Amniotic stem cell (primary cell): ENCODE measurements around the gene KRT33B.
"Not testable (repeated sequence)": the region's sequence is repeated elsewhere in the genome, so short reads cannot be mapped to it uniquely, and the experiment has no call there.

Experiments used
- DNase-seq: peaks from one replicate; lab custom pipeline; 2025; lab: John Stamatoyannopoulos, UW

The KRT33B gene

DNA sequence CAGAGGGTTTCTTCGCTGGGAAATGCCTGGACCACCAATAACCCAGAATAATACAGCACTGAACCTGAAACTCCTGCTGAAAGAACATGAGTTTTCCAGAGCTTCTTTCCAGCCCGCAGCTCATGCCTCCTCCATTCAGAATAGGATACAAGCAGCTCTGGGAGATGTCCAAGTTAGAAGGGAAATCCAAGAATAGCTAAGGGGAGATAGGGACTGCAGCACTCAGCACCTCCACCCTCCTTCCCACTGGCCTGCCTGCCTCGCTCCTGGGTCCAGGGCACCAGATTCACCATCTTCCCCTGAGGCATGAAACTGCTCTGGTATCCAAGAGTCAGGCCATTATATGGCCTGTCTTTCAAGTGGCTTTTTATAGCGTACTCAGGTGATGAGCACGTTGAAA lies 23.7 kb upstream of the KRT33B start:
- DNase-seq, result no peak

DNA sequence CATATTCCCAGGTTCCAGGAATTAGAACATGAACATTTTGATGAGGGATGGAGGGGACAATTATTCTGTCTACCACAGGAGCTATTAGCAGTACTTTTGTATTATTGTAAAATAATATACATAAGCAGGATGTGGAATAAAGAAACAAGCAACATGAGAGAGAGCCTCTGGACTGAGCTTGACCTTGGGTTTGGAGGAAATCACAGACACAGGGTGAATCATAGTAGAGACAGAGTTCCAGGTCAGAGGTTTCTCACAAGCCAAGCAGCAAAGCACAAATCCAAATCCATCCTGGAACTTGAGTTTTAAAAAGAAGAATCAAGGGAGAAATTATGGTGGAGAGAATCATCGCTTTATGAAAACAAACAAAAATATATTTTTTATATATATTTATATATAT lies 22.7 kb upstream of the KRT33B start:
- no peak for DNase-seq

DNA sequence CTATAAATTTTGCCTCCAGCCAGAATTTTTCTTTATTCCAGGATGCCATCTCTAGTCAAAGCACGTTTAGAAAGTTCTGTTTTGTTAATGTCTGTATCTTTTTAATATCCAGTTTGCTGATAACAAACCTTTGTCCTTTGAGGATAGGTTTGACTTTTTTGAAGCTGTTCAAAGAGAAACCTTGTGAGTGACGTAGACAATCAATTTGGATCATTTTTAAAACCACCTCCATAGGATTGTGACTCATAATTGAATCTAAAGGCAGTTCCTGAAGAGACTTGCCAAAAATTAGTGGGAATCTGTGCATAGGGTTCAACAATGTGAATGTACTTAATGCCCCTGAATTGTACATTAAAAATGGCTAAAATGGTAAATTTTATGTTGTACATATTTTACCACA lies 21.9 kb upstream of the KRT33B start:
- no peak for DNase-seq

DNA sequence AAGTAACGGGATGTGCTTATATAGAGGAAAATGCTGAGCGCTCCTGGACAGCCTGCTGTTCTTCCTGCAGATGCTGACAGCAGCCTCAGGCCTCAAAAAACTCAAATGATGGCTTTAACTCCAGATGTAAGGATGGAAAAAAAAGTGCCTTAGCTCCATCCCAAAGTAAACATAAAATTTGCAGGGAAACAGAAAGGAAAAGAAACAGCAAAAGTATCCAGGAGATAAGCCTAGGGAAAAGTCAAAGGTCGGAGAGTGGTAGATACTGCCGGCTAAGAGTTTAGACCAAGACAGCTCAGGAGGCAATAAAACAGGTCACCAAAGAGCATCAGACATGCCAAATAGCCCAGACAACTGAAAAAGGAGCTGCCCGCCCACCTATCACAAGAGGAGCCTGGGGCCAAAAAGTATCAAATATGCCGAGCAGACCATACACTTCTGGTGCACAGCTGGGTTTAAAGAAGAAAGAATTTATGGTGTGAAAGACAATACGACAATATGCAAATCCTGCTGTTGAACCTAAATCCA lies 20.9 kb upstream of the KRT33B start:
- no peak for DNase-seq

DNA sequence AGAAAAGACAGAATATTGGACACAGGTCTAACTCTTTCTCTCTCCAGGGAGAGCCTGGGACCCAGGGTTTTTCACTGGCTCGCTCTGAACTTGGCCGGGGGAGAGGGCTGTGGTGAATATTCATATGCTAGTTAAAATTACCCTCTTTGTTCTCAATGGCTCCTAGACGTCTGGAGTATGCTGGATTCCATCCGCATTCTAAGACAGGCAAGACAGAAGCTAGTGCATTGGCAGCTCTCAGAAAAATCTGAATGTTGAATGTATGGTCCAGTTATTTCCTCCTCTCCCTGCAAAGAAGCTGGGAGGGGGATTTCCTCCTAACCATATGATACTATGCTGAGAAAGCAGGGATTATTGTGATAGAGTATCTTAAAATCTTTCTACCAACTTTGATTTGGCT lies 18.1 kb upstream of the KRT33B start:
- no peak for DNase-seq

DNA sequence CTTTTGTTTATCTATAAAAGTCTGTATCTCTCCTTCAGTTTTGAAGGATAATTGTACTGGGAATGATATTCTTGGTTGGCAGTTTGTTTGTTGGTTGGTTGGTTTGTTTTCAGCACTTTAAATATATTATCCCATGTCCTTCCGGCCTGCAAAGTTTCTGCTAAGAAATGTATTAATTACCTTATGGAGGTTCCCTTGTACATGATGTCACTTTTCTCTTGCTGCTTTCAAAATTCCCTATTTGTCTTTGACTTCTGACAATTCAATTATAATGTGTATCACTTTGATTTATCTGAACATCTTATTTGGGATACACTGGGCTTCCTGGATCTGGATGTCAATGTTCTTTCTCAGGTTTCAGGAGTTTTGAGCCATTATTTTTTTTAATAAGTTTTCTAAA lies 16.6 kb upstream of the KRT33B start:
- no peak for DNase-seq

DNA sequence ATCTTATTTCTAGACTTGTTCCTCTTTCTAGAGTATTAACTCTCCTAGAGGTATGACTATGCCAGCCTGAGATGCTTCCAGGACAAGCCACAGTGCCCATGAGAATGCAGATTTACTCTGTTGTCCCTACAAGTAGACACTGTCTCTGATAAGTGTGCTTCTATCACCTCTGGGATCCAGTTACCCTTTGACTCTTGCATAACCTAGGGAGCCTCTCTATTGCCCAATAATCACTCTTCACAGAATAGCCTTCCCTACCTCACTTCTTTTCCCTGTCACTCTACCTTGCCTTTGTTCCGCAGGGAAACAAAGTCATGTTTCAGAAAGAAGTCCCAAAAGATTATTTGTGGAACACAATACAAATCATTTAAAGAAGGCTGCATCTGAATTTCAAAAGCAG lies 14.1 kb upstream of the KRT33B start:
- no peak for DNase-seq

DNA sequence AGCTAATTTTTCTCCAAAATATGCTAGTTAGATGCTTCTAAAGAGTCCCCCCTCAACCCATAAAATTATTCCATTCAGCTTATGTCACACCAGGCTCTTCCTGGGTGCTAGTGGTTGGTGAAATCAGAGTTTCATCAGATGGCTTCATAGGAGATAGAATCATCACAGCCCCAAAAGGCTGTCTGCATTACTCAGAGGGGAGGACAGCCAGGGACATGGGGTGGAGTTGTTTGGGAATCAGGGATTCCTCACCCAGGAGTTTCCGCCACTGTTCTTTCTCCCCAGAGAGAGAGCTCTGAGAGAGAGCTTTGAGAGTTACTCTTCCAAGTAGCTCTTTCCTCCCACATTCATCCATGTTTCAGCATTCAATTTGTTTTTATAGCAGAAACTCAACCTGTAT lies 12.8 kb upstream of the KRT33B start:
- peak; percentile 61 for DNase-seq

DNA sequence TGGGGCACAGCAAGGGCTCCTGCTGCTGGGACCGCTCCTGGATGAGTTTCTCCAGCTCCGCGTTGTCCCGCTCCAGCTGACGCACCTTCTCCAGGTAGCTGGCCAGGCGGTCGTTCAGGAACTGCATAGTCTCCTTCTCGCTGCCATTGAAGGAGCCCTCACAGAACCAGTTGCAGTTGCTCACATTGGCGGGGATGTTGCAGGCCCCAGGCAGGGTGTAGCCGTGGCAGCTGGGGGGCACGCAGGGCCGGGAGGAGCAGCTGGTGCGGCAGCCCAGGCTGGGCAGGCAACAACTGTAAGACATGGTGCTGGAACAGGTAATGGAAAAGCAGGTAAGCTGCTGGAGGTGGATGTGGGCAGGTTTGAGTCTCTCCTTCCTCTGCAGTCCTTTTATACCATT lies 12.3 kb upstream of the KRT33B start, which contains the start of gene KRT34:
Gene KRT34, minus strand, starts transcription at position 364 of the 400 bp plus-strand sequence. Its CDS starts 60 bp downstream, at position 304.
- DNase-seq, result not testable (repeated sequence)

DNA sequence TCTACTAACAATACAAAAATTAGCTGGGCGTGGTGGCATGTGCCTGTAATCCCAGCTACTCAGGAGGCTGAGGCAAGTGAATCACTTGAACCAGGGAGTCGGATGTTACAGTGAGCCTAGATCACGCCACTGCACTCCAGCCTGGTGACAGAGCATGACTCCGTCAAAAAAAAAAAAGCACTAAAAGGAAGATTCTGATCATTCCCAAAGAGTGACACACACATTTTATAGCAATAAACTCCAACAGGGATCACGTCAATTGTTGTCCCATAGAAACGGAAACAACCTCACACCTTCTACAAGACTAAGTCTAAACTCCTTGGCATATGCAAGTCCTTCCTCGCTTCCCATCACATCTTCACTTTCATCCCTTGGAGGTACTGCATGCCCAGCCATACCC lies 10.5 kb upstream of the KRT33B start:
- peak; percentile 82 for DNase-seq

DNA sequence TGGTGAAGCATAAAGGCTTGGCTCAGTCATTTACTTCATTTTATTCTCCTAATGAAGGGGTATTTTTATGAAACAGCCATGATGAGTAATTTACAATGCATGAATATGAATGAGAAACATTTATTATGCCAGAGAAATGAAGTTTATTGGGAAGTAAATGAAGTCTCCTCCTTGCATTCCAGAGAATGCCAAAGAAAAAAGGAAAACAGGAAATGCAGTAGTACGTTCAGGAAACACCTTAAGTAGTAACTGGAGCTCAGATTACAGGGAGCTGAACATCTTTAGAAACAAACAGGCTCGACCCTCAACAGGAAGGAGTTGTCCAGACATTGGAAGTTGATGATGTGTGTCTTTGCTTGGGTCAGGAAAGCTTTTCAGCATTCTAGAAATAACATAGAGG lies 7.9 kb upstream of the KRT33B start:
- no peak for DNase-seq

DNA sequence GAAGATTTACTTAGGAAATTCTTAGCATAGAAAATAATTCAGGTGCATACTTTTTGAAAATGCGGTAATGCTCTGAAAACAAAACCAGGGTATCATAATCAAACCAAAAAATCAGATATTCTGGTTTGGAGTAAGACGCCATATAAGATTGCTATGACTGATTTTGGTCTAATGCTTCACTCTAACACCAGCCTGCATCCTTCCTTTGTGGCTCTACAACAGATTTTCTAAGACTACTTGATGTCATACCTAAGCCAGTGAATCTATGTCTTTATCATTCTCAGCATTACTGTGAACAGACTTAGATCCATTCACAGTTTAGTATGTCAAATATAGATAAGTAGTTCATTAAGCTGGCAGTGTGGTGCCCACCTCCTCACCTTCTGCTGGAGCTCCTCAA lies 590 bp downstream of the KRT33B start:
- DNase-seq, result no peak

DNA sequence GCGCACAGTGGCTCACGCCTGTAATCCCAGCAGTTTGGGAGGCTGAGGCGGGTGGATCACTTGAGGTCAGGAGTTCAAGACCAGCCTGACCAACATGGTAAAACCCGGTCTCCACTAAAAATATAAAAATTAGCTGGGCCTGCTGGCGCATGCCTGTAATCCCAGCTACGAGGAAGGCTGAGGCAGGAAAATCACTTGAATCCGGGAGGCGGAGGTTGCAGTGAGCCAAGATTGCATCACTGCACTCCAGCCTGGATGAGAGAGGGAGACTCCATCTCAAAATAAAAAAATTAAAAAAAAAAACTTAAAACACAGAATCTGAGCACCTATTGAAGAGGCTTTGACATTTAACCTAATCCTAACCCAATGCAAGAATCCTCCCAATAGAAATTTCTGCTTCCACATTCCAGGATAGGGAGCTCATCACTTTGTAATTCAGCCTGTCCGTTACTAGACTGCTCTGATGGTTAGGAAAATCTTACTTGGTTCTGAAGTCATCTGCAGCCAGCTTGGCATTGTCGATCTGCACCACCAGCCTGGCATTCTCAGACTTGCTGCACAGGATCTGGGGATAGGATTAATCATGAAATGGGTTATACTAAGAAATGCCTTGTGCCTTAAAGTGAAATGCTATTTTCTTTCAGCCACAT lies 2.1 kb downstream of the KRT33B start:
- DNase-seq, result peak; percentile 56

DNA sequence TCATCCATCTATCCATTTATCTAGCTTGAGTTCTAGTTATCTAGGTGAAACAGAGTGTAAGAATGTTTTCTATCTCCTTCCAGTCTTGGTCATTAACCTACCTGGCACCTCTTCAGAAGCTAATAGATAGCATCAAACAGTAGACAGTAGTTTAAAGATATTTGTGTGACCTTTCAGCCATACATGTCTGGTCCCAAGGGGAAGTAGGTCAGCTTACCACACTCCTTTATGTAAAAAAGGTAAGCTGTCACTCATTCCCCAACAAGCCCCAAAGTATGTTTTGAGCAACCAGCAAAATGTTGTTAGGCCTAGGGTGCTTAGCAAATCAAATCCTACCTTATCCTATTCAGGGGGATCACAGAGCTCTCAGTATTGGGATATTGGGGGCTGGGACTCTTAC lies 3.5 kb downstream of the KRT33B start:
- DNase-seq, result no peak

DNA sequence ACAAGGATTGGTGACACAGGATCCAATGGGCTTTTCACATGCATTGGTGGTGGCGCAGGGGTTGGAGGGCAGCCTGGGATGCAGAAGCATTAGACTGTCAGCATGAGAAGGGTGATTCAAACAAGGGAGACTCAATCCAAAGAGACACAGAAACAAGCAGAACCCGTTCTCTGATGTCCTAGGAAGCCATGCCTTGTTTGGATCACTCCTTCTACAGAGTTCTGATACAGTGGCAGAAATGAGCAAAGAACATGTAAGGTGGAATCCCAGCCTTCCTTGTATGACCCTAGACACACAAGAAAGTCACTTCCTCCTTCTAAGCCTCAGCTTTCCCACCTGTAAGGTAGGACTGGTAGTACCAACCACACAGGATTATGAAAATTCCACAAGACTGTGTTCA lies 5.7 kb downstream of the KRT33B start:
- no peak for DNase-seq

DNA sequence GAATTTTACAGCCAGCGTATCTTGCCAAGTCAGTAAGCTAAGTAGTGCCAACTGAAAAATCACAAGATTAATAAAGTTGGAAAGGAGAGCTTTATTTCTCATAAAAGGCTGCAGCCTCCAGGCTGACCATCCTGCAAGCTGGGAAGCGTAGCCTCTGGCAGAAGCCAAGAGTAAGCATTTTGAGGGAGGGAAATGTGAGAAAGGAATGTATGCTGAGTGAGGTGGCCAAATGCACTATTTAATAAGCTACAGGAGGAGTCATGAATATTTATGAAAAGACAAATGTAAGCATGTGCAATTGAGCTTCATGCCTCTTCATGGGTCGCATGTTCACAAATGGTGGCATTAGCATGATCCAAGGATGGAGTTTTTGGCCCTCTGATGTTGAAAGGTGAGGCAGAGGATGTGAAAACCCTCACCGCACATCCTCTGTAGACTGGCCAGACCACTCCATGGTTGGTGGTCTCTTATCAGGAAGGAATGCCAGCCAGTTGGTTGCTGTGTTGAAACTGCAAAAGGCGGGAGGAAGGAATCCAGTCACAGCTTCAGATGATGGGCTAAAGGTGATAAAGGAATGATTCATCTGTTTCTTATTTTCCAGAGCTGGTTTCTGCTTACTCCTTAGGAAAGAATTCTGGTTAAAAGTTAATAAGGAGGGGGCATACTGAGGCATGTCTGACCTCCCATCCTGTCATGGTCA lies 9.2 kb downstream of the KRT33B start:
- DNase-seq, result peak; percentile 56

DNA sequence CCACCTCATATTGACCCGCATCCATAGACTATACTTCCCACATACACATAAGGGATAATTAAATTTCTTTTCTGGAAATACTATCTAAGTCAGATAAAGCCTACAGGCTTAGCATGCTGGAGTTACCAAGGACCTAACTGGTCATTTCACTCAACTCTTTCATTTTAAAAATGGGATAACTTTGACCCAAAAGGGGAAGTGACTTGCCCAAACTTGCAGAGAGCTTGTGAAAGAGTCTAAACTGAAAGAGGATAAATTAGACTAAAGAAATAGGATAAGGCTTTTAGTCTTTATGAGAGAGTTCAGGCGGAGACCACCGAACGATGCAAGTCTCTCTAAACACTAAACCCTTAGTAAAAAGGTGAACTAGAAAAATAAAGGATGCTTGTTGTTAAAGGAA lies 15.1 kb downstream of the KRT33B start:
- no peak for DNase-seq

DNA sequence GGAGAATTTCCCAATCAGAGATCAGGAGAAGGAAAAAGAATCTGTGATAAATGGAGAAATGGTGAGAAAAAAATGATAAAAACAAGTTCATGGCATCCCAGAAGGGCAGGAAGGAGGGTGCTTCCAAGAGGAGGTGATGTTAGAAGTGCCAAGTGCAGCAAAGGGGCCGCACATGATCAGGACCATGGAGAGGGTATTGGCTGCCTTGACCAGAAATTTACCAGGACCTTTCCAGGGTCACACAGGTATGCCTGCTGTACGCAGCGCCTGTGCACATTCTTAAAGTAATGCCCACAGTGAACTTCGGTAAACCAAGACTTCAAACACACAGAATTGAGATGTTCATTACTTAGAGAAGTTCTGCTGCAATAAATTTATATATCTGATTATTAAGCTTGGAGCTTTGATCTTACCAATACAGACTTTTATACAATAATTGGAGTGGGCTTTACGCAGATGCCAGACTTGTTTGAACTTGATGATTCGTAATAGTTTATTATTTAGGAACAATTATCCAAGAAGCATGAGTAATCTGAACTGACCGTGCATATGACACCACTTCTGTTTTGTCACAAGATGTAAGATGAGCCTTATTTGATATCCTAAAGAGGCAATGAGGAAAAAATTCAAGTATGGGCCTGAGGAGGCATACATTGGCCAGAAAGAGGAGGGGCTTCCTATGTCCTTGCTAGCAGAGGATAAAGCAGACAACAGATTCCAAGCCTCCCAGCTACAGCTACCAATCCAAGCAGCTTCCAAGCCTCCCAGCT lies 16.8 kb downstream of the KRT33B start:
- DNase-seq, result no peak

DNA sequence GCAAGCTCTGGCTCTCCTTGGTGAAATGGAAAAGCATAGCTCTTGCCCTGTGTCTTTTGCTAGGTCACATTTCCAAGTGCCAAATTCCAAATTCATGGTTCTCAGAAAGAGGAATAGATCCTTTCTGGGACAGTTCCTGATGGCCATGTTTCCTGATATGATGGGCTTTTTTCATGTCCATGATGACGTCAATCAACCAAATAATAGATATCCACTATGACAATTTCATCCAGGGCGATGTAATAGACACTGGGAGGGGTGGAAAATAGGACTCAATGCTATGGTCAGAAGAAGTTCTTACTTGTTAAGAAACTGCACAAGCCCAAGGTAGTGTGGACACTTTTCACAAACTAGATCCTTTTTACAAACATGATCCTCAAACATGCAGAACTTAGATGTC lies 18.4 kb downstream of the KRT33B start:
- DNase-seq, result no peak

DNA sequence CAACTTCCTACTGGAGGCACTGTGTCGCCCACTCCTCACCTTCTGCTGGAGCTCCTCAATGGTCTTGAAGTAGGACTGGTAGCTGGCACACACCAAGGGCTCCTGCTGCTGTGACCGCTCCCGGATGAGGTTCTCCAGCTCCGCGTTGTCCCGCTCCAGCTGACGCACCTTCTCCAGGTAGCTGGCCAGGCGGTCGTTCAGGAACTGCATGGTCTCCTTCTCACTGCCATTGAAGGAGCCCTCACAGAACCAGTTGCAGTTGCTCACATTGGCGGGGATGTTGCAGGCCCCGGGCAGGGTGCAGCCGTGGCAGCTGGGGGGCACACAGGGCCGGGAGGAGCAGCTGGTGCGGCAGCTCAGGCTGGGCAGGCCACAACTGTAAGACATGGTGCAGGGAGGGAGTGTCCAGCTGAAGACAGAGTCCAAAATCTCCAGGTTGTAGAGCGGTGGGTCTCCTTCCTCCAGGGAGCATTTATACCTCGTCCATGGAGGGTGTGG lies 19.2 kb downstream of the KRT33B start, which contains the start of gene KRT33A:
Gene KRT33A, minus strand, starts transcription at position 448 of the 498 bp plus-strand sequence. Its CDS starts 61 bp downstream, at position 387.
- not testable (repeated sequence) for DNase-seq

DNA sequence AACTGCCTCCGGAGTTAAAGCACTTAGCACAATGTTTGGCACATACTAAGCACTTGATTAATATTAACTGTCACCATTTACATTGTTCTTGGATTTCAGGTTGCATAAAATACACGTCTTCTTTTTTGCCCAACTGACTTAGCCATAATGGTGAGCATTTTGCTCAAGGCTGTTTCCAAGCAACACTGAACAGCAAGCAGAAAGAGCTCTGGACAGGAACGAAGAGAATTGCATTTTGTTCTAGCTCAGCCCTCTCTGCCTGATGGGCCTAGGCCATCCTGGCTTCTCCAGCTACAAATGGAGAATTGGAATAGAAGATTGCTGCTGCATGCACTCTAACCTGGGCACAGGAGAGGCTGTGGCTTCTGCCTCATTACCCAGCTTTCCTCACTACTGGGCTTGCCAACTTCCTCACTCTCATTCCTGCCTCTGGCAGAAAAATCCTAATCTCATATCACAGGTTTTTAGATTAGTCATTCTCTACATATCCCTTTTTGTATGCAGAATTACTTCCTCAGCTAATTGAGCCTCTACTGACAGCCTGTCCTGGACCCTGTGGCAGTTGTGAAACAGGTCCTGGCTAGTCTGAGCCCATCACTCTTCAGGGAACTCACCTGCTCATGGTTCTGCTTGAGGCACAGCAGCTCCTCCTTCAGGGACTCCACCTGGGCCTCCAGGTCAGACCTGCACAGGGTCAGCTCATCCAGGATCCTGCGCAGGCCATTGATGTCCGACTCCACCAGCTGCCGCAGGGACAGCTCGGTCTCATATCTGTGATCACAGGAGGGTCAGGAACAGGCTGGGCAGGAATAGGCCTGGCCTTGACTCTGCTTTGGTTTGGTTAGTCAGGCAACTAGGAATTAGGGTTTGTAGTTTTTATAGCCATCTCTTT lies 21.5 kb downstream of the KRT33B start:
- DNase-seq, result no peak
